Caki2 (cell line): ENCODE results near the gene CYBB. TPM values are rescaled to one million over a fixed set of nuclear protein-coding genes. Genes with fewer than 3 reads are reported as not detected.

ENCODE experiments used
- DNase-seq: peaks from one replicate; pipeline ENCODE4 v3.0.0-alpha.2; 2015; ENCODE audit warnings: low read depth
- in situ Hi-C: cut with HindIII; loops from 2 replicates; pipeline ENCODE4 v1.10.0; 2016; ENCODE audit warnings: low sequenced_read_pairs, low pct_unique_long_range_greater_than_20kb, mixed read lengths
- total RNA-seq: library from RNA; depleted of rRNA; stranded (reverse); fragments of >200 nt; shearing (Covaris generic); gene quantifications from 2 replicates; pipeline ENCODE4 v1.2.3, GENCODE V29; 2014; ENCODE audit warnings: low replicate concordance

Gene CYBB
- total RNA-seq, 1 experiment from 2014 or later, result 0.03 TPM

- no peak for DNase-seq
- in situ Hi-C loops, result no loop called here
Observed at GRCh38 chrX:37781814-37782213, 2.0 kb downstream of the CYBB start.

DNA sequence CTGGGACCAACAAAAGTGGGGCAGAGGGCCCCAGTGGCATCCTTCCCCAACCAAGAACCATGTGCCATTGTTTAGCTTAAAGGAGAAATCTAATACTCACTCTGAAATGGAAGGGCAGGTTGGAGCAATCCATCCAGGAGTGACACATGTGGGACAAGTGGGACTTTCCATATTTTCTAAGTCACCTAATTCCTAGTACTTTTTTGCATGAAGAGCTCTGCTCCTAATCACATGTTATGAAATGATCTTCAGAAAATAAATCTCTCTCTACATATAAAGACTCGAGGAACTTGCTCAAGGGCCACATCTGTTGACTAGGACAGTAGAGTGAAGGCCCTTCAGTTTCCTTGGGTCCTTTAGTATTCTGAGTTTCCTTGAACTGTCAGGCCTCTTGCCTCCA, 2.5 kb downstream of the CYBB start:
- in situ Hi-C loops, result no loop called here
- no peak for DNase-seq

DNA sequence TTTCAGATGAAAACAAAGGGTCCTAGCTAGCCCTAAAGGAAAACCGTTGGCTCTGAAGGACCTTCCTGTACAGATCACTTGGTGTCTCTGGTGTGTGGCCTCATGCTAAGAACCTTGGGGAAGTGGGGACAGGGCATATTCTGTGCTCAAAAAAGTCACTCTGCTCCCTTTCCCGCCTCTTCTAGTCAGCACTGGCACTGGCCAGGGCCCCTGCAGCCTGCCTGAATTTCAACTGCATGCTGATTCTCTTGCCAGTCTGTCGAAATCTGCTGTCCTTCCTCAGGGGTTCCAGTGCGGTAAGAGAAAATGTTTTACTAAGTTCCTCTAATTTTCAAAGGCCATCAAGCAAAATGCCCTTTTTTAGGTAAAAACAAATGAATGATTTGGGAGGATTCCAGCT, 3.4 kb downstream of the CYBB start:
- DNase-seq, result no peak
- in situ Hi-C loops, result no loop called here

DNA sequence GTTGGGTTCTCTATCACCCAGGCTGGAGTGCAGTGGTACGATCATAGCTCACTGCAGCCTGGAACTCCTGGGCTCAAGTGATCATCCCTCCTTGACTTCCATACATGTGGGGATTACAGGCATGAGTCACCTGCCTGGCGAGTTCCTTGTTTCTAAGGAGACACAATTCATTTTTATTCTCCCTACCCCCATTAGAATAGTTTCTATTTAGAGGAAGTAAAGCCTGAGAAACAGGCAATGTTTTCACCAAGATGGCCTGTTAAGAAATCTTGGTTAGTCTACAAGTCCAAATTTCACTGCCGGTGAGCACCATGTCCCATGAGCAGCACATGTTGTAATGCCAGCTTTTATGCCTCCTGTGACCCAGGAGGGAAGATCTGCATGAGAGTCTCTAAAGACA, 5.7 kb downstream of the CYBB start:
- DNase-seq, result no peak
- in situ Hi-C loops, result no loop called here

GRCh38 chrX:37786624-37787422, 7.0 kb downstream of the CYBB start:
- DNase-seq, result no peak
- in situ Hi-C loops, result no loop called here

DNA sequence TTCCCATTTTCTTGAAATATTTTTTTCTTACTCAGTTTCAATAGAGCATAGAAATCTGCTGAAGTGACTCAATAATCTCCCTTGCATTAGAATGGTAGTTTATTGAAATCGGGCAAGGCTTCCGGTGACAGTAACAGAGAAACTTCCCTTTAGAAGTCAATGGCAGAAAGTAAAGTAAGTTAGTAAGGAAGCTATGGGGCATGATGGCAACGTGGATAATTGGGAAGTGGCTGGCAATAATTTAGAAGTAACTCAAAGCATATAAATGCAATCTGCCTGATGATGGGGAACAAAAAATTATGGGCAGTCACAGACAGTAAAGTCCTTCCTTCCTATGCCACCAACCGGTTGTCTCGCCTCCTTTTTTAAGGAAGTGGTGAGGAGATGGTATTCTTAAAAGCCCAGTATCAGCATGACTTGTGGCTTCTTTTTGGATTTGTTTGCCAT, 7.6 kb downstream of the CYBB start:
- no peak for DNase-seq
- in situ Hi-C loops, result no loop called here

DNA sequence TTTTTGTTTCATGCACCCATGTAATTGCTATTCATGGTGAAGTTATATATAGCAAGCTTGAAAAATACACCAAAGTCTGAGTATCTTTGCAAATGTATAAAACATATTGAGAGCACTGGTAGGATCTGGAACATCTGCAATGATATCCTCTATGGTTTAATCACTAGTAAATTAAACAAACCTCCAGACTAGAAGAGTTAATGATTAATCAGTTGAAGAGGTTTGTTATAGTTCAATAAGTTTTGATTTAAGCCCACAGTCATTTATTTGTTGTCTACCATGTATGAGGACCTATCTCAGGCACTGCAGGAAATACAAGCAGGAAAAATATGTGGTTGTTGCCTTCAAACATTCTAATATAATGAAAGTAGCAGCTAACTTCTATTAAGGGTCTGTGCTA, 16.5 kb downstream of the CYBB start:
- peak; percentile 4 for DNase-seq
- in situ Hi-C loops, result no loop called here

DNA sequence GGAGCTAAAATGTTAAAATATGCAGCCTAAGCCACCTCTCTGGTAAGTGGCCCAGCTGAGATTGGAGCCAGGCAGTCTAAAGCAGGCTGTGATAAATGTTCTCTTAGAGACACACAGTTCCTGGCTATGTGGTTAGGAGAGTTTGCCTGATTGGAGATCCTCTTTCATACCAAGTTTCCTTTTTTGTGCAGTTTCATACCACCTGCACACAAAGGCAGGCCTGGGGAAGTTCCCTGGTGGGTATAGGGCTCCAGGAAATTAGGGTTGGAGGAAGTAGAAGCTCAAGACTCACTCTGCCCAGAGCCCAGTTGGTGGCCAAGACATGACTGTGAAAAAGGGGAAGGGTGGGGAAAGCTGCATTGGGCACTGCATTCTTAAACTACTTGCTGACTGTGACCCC, 16.9 kb downstream of the CYBB start:
- DNase-seq, result no peak
- in situ Hi-C loops, result no loop called here

DNA sequence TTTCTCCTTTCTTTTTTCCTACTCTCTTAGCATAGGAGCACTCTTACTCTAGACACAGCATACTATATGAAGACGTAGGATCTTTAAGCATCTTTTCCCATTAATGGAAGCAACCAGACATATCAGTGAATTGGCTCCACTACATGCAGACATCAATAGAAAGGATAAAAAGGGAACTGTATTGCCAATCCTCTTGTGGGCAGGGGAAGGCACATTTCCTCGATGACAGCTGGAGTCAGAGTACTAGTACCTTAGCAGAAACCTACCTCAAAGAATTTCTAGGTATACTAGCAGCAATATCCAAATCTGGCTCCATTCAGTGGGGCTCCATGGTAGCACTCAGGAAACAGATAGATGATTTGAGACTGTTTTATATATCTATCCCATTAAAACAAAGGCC, 20.1 kb downstream of the CYBB start:
- no peak for DNase-seq
- in situ Hi-C loops, result no loop called here

GRCh38 chrX:37800717-37801116, 20.9 kb downstream of the CYBB start:
- no peak for DNase-seq
- in situ Hi-C loops, result no loop called here

DNA sequence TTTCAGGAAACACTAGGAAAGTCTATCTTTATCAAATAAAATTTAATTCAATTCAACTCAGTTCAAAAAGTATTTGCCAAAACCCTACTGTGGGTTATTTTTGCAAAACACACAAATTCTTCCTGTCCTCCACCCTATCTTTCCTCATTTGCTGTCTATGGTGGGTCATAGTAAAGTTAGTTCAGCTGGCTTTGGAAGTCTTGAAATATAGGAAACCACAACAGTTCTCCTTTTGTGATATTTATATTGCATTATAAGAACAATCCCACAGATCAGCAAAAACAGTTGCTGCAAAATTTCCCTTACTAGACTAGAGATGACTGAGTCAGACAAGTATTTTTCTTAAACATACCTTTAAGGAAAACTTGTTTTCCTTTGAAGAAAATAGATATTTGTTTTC, 22.2 kb downstream of the CYBB start:
- no peak for DNase-seq
- in situ Hi-C loops, result no loop called here

DNA sequence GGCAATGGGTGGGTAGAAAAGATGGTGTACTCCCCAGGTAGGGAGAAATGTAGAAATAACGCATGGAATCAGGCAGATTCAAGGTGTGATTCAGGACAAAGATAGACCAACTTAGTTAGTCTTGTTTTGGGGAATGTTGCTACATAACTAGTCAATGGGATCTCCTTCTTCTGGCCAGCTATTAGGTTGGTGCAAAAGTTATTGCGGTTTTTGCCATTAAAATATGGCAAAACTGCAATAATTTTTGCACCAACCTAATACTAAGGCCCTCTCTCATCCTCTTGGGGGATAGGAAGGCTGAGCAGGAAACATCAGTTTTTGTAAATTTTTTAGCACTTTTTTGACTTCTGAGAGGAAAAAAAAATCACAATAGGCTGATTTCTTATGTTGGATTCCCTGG, 23.2 kb downstream of the CYBB start:
- in situ Hi-C loops, result no loop called here
- no peak for DNase-seq

DNA sequence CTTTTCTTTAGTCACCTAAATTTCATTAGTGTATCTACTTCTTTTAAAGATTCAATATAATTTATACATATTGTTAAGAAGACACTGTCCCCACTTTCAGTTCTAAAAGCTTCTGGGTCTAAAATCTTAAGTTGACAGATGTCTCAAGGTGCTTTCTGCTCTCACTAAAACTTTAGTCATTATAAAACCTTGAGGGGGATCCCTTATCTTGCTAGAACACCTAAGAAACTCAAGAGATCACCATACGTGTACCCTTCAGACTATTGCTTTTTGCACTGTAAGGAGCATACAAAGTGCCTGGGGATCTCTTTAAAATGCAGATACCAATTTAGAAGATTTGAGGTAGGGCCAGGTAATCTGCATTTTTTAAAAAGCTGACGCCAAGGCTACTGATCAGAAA, 30.1 kb downstream of the CYBB start:
- in situ Hi-C loops, result no loop called here
- DNase-seq, result no peak

DNA sequence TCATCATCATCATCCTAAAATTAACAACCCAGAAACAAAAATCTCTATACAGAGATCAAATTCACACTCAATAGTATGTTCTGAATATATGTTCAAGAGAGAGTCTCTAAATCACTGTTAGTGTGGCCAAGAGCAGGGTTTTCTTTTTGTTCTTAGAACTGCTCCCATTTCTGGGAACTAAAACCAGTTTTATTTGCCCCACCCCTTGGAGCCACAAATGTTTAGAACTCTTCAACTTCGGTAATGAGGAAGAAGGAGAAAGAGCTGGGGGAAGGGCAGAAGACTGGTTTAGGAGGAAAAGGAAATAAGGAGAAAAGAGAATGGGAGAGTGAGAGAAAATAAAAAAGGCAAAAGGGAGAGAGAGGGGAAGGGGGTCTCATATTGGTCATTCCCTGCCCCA, 32.3 kb downstream of the CYBB start:
- no peak for DNase-seq
- in situ Hi-C loops, result no loop called here

GRCh38 chrX:37813570-37813969, 33.7 kb downstream of the CYBB start:
- in situ Hi-C loops, result no loop called here
- DNase-seq, result no peak

DNA sequence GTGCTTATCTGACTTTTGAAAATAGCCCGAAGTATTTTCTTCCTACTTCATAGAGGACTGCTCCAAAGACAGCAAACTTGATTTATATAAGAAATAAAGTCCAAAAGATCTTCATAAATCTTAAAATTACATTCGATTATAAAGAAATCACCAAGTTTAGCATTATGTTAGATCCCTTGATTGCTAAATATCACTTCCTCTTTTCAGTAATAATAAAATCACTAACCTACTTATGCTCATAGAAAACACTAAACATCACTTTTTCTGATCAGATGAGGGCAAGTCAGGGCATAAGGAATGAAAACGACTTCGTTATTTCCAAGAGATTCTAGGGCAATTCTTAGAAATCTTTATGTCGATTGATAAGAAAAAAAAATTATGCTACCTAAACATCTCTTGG, 35.5 kb downstream of the CYBB start:
- in situ Hi-C loops, result no loop called here
- no peak for DNase-seq

GRCh38 chrX:37816766-37817165, 36.9 kb downstream of the CYBB start:
- in situ Hi-C loops, result no loop called here

DNA sequence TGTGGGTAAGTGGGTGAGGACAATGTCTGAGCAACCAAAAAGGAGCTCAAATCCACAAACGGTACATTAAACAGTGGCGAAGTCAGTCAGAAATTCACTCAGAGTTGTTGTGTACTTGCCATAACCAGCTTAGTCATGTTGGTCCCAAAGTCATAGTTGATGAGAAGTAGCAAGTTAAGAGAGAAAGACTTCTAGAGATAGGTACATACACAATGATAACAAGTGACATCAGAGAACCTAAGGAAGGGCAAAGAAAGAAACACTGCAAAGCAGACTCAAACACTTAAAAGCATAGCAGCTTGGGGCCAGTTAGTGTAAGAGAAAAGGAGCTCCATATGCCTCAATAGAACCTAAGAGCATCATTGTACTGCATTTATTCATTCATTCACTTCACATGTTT, 37.3 kb downstream of the CYBB start:
- in situ Hi-C loops, result no loop called here
- DNase-seq, result no peak

More at GRCh38 chrX:37816766-37817165, 36.9 kb downstream of the CYBB start:
- DNase-seq, result no peak

DNA sequence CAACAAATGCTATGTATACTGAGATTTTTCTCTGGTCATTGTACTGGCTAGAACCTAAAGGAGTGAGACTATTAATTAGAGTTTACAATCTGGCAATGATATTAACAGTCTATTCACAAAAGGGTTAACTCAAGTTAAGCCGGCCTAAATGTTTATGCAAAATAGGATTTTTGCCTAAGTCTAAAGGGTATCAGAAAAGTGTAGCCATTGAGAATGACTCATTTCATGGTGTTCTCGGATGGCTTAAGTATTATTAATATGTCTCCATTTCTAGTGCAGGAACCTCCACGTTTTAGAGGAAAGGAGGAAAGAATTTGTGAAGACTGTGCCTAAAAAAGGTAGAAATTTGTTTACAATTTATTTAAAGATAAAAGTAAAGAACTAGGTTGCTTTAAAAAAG, 37.7 kb downstream of the CYBB start:
- in situ Hi-C loops, result no loop called here
- no peak for DNase-seq

- no peak for DNase-seq
- in situ Hi-C loops, result no loop called here
Observed at GRCh38 chrX:37818031-37818430, 38.2 kb downstream of the CYBB start.
